H54 (cell line): Measurements from ENCODE around the gene HOXA1.
A peak's percentile ranks its signal among the peaks of the same experiment; 100 is the strongest.

Experiments used
- DNase-seq: peaks from one replicate; pipeline ENCODE4 v3.0.0; 2011; ENCODE audit warnings: low spot score, mixed read lengths; ENCODE audit not compliant: insufficient read length
- FAIRE-seq: peaks from 3 replicates; lab custom pipeline; 2011; peaks lifted over from hg19 to GRCh38; lab: Jason Lieb, UNC
- POLR2A ChIP-seq: IDR thresholded peaks from 2 replicates; pipeline ENCODE4 v1.6.1; 2011; ENCODE audit warnings: low read depth, mild to moderate bottlenecking, low read length

The HOXA1 gene

DNA sequence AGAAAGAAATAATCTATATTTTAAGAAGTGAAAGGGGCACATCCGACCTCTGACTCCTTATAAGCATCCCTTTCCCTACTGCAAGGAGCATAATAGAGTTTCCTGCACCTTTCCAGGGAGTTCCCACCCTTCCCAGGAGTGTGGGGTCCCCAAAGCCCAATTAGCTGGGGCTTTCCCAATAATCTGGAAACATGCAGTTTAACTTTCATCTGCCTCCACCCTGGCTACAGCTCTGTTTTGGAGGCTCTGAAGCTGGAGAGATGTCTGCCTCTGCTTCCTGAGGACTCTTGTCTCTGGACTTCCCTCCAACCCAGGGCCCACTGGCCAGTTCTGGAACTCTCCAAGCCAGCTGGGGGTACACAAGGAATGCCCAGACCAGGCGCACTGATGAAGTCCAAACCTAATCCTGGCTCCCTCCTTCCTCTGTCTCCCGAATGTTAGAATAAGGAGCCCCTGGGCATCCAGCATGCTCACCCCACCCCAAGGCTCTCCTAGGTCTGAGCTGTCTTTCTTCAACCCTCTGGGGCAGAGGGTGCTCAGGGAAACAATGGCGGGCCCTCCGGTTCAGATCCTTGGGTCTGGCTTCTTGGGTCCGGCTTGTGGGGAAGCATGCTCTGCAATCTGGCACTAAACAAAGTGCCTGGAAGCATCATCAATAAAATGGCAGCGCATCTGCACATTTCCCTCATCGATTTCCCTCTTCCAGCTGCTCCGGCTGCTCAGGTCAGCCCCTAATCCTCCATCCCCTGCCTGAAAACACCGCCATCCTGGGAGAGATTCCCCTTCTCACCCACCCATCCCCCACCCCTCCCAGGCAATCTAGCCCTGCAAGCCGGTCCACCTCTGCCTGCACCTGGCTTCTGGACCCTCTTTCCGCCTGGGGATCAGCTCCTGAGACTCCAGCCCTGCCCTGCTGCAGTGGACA lies 21.4 kb upstream of the HOXA1 start:
- FAIRE-seq (no peak), DNase-seq (no peak)

DNA sequence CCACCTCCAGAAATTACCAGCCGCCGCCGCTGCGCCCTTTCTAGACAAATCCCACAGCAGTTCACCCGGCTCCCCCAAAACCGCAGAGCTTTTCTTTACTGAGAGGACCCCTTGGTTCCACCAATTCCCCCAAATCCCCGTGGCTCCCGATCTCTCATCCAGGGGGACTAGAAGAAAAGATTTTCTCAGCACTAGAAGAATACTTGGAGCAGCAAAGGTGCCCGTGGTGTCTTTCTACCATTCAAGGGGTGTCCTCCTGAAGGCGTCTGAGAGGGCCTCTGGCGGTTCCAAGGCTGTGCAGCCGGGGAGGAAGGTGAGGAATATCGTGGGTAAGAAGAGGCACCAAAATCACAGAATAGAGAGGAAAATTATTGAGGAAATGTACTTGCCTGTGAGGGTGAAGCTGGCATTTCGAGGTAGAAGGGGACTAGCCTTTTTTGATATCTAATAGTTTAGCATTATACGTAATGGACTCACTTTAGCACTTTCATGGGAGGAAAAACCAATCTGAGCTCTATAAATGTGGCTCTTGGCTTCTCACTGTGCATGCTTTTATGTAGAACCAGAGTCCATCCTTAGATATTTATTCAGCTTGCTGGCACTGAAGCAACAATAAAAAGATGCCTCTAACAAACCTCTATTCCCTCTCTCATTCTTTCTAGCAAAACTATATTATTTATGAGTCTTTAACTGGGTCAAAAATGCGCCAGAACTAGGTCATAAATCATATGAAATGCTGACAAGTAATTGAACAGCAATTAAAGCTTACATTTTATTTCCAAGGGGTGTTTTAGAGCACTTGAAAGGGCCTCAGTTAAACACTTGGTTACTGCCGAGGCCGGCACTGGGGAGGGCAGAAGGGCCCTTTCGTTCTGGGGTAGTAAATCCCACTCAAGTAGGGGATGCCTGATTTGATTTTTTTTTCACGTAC lies 20.5 kb upstream of the HOXA1 start:
- no peak for FAIRE-seq
- no peak for DNase-seq
- TF ChIP-seq POLR2A, result no peak

More for the DNA sequence above, 21.4 kb upstream of the HOXA1 start:
- TF ChIP-seq POLR2A, result no peak

DNA sequence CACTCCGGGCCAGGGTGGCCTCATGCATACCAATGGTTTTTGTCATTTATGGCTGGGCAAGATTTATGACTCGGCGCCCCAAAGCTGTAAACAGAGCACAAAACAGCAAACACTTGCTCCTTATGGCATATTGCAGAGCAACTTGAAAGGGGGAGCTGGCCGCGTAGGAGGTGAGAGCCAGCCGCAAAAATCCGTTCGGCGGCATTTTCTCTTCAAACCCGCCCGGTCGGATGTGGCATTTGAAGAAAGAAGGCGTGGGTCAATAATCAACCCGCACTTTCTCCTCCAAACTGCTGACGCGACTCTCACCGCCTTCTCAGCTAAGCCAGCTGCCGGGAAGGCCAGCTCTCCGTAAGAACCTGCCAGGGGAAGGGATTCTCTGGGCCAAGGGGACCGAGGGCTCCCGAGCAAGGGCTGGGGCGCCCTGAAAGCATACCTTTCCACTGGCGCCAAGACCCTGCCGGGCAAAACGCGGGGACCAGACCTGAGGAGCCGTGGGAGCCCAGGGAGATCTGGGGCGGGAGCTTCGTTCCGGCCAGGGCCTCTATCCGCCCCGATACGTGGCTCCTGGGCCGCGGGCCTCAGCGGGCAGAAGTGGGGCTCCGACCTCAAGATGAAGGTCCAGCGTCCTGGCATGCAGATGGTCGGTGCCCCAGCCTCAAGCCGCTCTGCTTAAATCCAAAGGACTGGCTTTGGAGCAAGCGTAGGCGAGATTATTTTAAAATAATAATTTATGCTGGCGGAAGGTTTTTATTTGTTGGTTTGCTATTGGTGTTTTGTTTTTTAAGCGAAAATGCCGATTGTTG lies 19.6 kb upstream of the HOXA1 start:
- DNase-seq, result no peak
- peak; percentile 75 for FAIRE-seq
- no peak for TF ChIP-seq POLR2A

DNA sequence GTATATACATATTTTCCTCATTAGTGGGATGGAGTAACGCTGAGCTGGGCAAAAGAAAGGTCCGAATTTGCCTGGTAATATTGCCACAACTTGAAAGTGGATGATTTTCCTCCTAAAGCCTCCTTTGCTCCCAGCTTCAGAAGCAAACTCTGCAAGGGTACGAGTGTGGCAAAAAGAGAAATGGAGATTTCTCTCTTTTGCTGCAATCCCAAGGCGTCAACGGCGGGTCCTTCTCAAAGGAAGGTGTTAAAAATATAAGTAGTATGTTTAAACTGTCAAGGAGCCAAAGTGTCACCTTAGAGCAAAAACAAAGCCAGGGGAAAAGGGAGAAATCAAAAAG lies 19.1 kb upstream of the HOXA1 start:
- no peak for TF ChIP-seq POLR2A
- DNase-seq, result no peak
- FAIRE-seq, result no peak

DNA sequence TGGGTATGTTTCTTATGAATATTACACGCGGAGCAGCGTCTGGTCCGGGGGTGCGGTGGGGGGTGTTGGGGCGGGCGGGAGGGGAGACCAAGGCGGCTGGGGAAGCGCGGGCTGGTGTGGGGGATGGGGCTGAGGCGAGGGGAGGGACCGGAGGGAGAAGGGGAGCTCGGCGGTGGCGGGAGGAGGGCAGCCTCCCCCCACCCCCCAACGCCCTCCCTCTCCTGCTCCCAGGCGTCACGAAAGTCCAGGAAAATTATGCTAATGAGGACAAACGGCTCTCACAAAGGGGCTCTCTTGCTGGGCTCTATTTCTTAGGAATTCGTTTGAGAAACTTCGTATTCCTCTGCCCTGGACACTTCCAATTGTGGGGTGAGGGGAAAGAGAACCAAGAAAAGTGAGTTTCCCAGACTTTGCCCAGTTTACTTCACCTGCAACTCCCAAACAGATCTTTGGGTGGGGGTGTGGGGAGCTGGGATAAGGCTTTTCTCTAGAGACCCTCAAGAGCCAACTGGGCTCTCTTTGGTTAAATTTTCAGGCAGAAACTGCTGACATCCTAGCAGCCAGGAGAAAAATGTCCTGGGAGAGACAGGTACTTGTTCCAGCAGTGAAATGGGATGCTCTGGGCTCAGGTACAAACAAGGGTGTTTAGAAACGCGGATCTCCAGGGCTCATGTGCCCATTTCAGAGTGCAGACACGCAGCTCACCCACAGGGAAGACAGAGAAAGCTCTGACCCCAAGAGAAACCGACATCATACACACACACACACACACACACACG lies 18.4 kb upstream of the HOXA1 start:
- DNase-seq (no peak), FAIRE-seq (no peak)
- TF ChIP-seq POLR2A, result no peak

DNA sequence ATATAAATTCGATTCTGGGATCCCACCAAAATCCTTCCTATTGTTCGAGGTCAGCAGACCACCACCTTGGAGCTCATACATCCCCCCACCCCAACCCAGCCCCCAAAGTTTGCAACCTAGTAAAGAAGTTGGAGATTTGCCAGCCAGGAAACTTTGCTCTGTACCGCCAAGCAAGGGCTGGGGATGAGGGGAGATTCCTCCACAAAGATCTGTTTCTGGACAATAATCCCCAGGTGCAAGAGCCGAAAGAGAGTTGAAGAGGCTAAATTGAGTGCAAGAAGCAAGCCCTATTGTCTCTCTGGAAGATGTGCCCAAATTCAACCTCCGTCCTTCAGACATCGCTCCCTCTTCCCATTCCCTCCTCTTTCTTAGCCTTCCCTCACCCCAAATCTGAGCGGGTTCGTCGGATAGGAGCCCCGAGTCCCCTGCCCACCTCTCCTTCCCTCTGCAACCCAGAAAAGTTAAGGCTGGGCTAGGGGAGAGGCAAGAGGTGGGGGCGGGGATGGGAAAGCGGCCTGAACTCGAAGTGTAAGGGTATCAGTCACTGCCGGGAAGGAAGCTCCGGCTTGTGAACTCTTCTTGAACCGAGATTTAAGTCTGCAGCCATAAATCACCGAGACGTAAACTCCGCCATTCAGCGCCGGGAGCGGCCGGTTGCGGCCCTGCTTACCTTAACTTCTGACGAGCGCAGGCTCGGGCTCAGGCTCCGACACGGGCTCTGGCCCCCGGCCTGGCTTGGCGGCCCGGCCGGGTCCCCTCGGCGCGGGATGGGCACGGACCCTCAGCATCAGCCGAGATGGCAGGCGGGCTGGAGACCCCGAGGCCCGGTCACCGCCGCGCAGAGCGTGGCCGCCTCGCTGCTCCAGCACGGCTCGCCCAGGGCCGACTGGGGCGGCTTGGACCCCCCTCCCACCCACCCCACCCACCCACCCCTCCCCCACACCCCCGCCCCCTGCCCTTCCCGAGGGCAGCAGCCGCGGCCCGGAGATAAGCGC lies 17.5 kb upstream of the HOXA1 start:
- DNase-seq, result peak; percentile 90
- TF ChIP-seq POLR2A, result peak; percentile 46; the same call in 1 of the 2 replicates
- no peak for FAIRE-seq

DNA sequence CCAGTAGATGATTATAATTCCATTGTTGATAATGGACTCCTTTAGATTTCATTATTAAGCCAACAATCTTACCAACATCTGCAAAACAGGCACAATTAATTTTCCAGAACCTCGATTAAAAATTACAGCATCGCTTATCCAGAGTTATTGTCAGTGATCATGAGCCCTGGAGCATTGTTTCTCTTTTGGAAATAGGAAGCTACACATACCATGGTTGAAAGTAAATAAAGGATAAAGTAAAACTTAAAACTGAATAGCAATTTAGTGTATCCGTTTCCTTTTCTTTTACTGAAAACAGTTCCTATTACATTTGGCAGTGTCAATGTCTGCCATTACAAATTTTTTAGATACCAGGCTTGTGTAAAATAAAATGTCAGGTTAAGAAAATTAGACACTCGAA lies 16.6 kb upstream of the HOXA1 start:
- TF ChIP-seq POLR2A, result no peak
- DNase-seq, result no peak
- FAIRE-seq, result no peak

DNA sequence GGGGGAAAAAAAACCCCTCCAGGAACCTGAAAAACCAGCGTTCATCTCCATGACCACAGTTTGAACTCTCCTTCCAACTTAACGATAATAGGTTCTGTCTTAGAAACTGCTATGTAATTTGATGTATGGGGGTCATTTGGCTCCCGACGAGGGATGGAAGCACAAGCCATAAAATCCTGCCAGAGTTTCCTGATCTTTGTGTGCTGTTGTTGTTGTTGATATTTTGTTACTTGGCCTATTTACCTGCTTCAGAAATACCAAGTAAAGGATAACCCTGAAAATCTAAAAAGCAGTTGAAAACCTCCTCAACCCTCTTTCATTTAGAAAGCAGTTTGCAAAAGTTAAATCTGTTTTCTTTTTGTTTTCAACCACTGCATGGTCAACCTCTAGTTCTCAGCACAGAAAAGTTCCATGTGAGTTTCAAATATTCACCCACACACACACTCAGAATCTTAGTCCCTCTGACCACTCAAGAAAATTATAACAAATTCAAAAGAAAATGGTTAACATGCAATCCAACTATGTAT lies 16.0 kb upstream of the HOXA1 start:
- FAIRE-seq (no peak), DNase-seq (no peak)
- TF ChIP-seq POLR2A, result no peak

DNA sequence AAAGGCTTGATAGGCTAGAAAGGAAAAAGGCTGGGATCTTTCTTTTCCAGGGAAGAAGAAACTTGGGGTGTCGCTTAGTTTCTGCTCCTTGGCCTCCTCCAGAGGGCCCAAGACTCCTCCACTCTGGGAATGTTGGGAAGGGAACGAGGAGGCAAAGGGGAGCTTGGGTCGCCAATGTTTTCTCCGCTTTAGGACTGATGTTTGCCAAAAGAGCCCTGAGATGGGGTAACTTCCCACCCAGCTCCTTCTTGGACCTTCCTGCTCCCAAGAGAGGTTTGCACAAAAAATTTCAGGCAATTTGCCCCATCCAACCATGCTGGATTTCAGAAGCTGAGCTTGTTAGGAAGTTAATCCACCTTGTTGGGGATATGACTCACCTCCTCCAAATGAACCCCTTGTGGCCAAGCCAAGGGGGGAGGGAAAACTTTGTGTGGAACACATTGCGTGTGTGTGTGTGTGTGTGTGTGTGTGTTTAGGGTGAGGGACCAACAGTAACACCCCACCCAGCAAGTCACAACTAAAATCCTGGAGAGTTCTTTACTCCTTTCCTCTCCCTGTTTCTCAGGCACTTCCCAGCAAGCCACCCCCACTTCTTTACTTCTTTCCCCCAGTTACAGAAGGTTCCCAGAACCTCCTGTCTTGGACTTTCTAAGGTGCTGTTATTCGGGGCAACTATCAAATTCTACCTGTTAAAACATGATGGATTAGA lies 15.4 kb upstream of the HOXA1 start:
- no peak for TF ChIP-seq POLR2A
- peak; percentile 66 for FAIRE-seq

DNA sequence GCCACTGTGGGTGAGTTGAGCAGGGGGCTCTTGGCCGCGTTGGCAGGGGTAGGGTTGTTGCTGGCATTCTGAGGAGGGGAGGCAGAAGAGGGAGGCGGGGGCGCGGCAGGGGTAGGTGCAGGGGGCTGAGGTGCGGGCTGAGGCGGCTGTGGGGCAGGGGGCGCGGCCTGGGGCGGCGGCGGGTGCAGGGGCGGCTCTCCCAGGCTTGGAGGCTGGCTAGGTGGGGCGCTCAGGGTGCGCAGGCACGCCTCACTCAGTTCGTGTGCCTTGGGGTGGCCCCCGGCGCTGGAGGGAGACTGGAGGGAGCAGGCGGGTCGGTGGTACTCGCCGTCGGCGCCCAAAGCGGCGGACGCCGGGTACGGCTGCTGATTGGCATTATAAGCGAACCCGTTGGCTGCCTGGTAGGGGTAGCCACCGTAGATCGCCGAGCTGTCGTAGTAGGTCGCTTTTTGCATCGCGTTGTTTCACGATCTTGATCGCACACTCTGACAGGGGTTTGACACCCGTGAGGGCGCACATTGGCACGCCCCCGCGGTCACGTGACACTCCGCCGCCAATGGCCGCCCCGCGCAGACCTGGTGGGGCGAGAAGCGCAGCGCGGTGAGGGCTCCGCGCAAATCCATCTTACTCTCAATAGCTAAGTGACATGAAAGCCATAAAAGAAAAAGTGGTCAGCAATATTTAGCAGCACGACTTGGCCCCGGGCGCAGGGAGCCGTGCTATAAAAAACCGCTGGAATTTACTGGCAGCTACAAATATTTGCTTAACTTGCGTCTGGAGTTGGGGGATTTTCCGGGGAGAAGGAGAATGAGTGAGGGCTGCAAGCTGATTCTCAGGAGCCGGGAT lies 14.6 kb upstream of the HOXA1 start:
- FAIRE-seq, result no peak
- DNase-seq, result peak; percentile 91
- peak; percentile 16; the same call in 1 of the 2 replicates for TF ChIP-seq POLR2A

More for the DNA sequence above, 15.4 kb upstream of the HOXA1 start:
- DNase-seq, result no peak
